B cell (primary cell): ENCODE measurements around the gene APH1A. TPM values are rescaled to one million over a fixed set of nuclear protein-coding genes. Genes with fewer than 3 reads are reported as not detected.

Experiments
- ATAC-seq: fragments of 200-7000 bp; cut with Tn5 transposase; one replicate; pipeline ENCODE4 v1.10.0; 2021; ENCODE audit warnings: low read depth, mild to moderate bottlenecking, moderate number of reproducible peaks, moderate library complexity
- CTCF ChIA-PET: fragments of 350-600 bp; sonication (Branson Sonifier 250); formaldehyde crosslinking; loops from one replicate; lab custom pipeline; 2021; ENCODE audit warnings: antibody characterized with exemption, inconsistent platforms; lab: Charles Lee
- POLR2A ChIA-PET: fragments of 350-600 bp; sonication (Branson Sonifier 250); formaldehyde crosslinking; loops from one replicate; lab custom pipeline; 2021; ENCODE audit warnings: antibody characterized with exemption; lab: Charles Lee
- DNase-seq: peaks from one replicate; pipeline ENCODE4 v3.0.0; 2013
- H2AFZ ChIP-seq: 2 replicates; pipeline ENCODE4 v1.6.1; 2012; ENCODE audit warnings: mild to moderate bottlenecking, low read depth, low read length; ENCODE audit not compliant: insufficient read depth, poor library complexity, severe bottlenecking
- H3K27ac ChIP-seq, 2 donors: 1 replicate in 1 of 2; 2 replicates in 1 of 2; pipeline ENCODE4 v1.5.1; 2012 to 2013; ENCODE audit warnings: low read length in 2 of 2, mild to moderate bottlenecking in 2 of 2, moderate library complexity in 1 of 2
- H3K27me3 ChIP-seq, 4 experiments: fragments of 200-600 bp in 1 of 4; sonication (generic) in 1 of 4; replicated peaks in 1 of 4; 1 replicate in 2 of 4; 2 replicates in 2 of 4; pipeline versions ENCODE4 v1.6.1 to v1.7.0; 2013 to 2016; ENCODE audit warnings: low read length in 3 of 4, mild to moderate bottlenecking in 2 of 4, mixed read lengths in 1 of 4, moderate library complexity in 1 of 4; ENCODE audit not compliant: insufficient read depth in 4 of 4, control insufficient read depth in 3 of 4; ENCODE audit errors: control extremely low read depth in 1 of 4
- H3K36me3 ChIP-seq, 2 experiments: replicated peaks in 1 of 2; 1 replicate in 1 of 2; 2 replicates in 1 of 2; pipeline versions ENCODE4 v1.6.1 to v1.7.1; 2013; ENCODE audit warnings: low read length in 1 of 2; ENCODE audit not compliant: insufficient read depth in 2 of 2, control insufficient read depth in 1 of 2; ENCODE audit errors: control extremely low read depth in 1 of 2, extremely low read depth in 1 of 2
- H3K4me1 ChIP-seq, 2 donors: fragments of 200-600 bp in 1 of 2; sonication (generic) in 1 of 2; 1 replicate in 1 of 2; 2 replicates in 1 of 2; pipeline versions ENCODE4 v1.5.1 to v1.6.1; 2013 to 2017; ENCODE audit warnings: low read length in 2 of 2; ENCODE audit not compliant: control insufficient read depth in 2 of 2, insufficient read depth in 2 of 2
- H3K4me2 ChIP-seq: replicated peaks from 2 replicates; pipeline ENCODE3; 2012; ENCODE audit warnings: mild to moderate bottlenecking, low read depth, low read length; ENCODE audit not compliant: poor library complexity, severe bottlenecking
- H3K4me3 ChIP-seq, 5 experiments: fragments of 200-600 bp in 1 of 5; sonication (generic) in 1 of 5; 1 replicate in 3 of 5; 2 replicates in 2 of 5; pipeline versions ENCODE4 v1.5.1 to v1.7.0; 2011 to 2016; ENCODE audit warnings: low read length in 4 of 5, mild to moderate bottlenecking in 4 of 5, low read depth in 2 of 5, control low read depth in 1 of 5, moderate library complexity in 1 of 5; ENCODE audit not compliant: insufficient read depth in 1 of 5; ENCODE audit errors: control extremely low read depth in 1 of 5, extremely low read depth in 1 of 5
- H3K79me2 ChIP-seq: fragments of 200-600 bp; sonication (generic); one replicate; pipeline ENCODE4 v1.6.0; 2016; ENCODE audit warnings: low read length; ENCODE audit not compliant: control insufficient read depth, insufficient read depth
- H3K9ac ChIP-seq: fragments of 200-600 bp; sonication (generic); 2 replicates; pipeline ENCODE4 v1.6.1; 2017; ENCODE audit warnings: mild to moderate bottlenecking, low read length, moderate library complexity
- H3K9me3 ChIP-seq, 3 donors: one replicate each; pipeline versions ENCODE4 v1.6.1 to v1.7.1; 2013; ENCODE audit warnings: low read length in 2 of 3; ENCODE audit not compliant: control insufficient read depth in 2 of 3, insufficient read depth in 1 of 3; ENCODE audit errors: control extremely low read depth in 1 of 3
- H4K20me1 ChIP-seq: 2 replicates; pipeline ENCODE4 v1.6.0; 2012; ENCODE audit warnings: mild to moderate bottlenecking, low read length; ENCODE audit not compliant: insufficient read depth, control insufficient read depth, poor library complexity, severe bottlenecking
- H3K27ac Mint-ChIP-seq: one replicate; pipeline ENCODE4 v1.8.0; 2021; ENCODE audit warnings: mixed read lengths
- H3K27me3 Mint-ChIP-seq: one replicate; pipeline ENCODE4 v1.8.0; 2021; ENCODE audit warnings: mixed read lengths
- H3K4me1 Mint-ChIP-seq: one replicate; pipeline ENCODE4 v1.8.0; 2021; ENCODE audit warnings: mixed read lengths
- H3K4me3 Mint-ChIP-seq: one replicate; pipeline ENCODE4 v1.8.0; 2021; ENCODE audit warnings: mixed read lengths
- H3K9me3 Mint-ChIP-seq: one replicate; pipeline ENCODE4 v1.8.0; 2022; ENCODE audit warnings: mixed read lengths; ENCODE audit not compliant: insufficient read depth
- CTCF ChIP-seq: fragments of 200-600 bp; IDR thresholded peaks from one replicate; pipeline ENCODE4 v1.8.0; 2022; ENCODE audit warnings: antibody characterized with exemption, mild to moderate bottlenecking
- EZH2 ChIP-seq: IDR thresholded peaks from 2 replicates; pipeline ENCODE4 v1.6.1; 2012; ENCODE audit warnings: borderline replicate concordance, low read depth, mild to moderate bottlenecking, moderate library complexity, low read length; ENCODE audit not compliant: insufficient read depth, poor library complexity, severe bottlenecking
- WGBS: methylation state at CpG from one replicate; pipeline ENCODE4 v1.1.5; 2013; ENCODE audit warnings: missing lambda C conversion rate; ENCODE audit not compliant: insufficient coverage; 5-methylcytosine and 5-hydroxymethylcytosine counted together
- intact Hi-C: fragments of 100-400 bp; cut with micrococcal nuclease; formaldehyde crosslinking; loops from one replicate; pipeline ENCODE4 v1.10.0; 2022
- polyA plus RNA-seq: library from polyadenylated mRNA; depleted of rRNA; stranded (reverse); fragments of >200 nt; gene quantifications from 2 replicates; pipeline ENCODE4 v1.2.3, GENCODE V29; 2012
- total RNA-seq, 2 donors: library from RNA; stranded (reverse); fragments of 120-200 nt in 1 of 2; gene quantifications; 1 replicate in 1 of 2; 2 replicates in 1 of 2; pipeline versions ENCODE4 v1.2.3 to v1.2.4, GENCODE V29; 2013 to 2022

APH1A gene
- total and polyA plus RNA-seq, 2 donors (not counting 1 experiment from before 2014, with no cell fraction given): 135 to 165 TPM

GRCh38 chr1:150268340-150268704 lies 494 bp downstream of the APH1A start:
- POLR2A ChIA-PET: interaction anchor here (1.0 to 1.2 kb wide), 4 partner anchors 14 to 382 kb away, joined by 4 to 7 read pairs (median 6); partner anchors contain the start of genes ANP32E, CIART and RPRD2
- peak; percentile 3 for ATAC-seq
- intact Hi-C loops: loop anchor here (1.0 kb wide), 1 partner anchor 12 kb away; no protein-coding TSS in a partner anchor

More at GRCh38 chr1:150268340-150268704, 494 bp downstream of the APH1A start:
- H3K27ac ChIP-seq: peak overlapping the region; percentile 94 to 95
- H3K4me2 ChIP-seq: peak overlapping the region; percentile 93
- H3K36me3 ChIP-seq: peaks cover 0 to 28% of the 10 kb centered on the region in 2 experiments
- Mint-ChIP-seq H3K4me1 (peaks cover 30% of the 10 kb centered on the region), H3K27ac (peak overlapping the region; percentile 98), H3K9me3 (no peaks in the 10 kb centered on the region), H3K4me3 (peak overlapping the region; percentile 97), H3K27me3 (peaks cover 6% of the 10 kb centered on the region)
- H3K27me3 ChIP-seq: no peaks in the 10 kb centered on the region
- no peaks in the 10 kb centered on the region for H3K9me3 ChIP-seq
- peak overlapping the region; percentile 90 for H2AFZ ChIP-seq
- peaks cover 8% of the 10 kb centered on the region for H4K20me1 ChIP-seq
- peak overlapping the region; percentile 62 to 98 (median 95) for H3K4me3 ChIP-seq
- CTCF ChIA-PET: interaction anchor here (1.0 to 4.3 kb wide), 3 partner anchors 10 to 13 kb away, joined by 4 to 22 read pairs (median 21); no protein-coding TSS in a partner anchor
- TF ChIP-seq EZH2 (no peak), CTCF (no peak)
- WGBS: 0% methylated on average over 11 of the region's 21 CpGs
- H3K79me2 ChIP-seq: peaks cover 31% of the 10 kb centered on the region
- H3K9ac ChIP-seq: peak overlapping the region; percentile 98
- peaks cover 19 to 27% of the 10 kb centered on the region in 2 donors for H3K4me1 ChIP-seq
- DNase-seq: no peak
